ENCODE results near the gene TREH.
"Not testable (repeated sequence)": the region's sequence is repeated elsewhere in the genome, so short reads cannot be mapped to it uniquely, and the experiment has no call there.

GRCh38 chr11:118717221-118717620 lies 37.8 kb upstream of the TREH start:
- not testable (repeated sequence) for TF ChIP-seq EZH2 (IDR thresholded peaks at IDR 0.05; ENCODE audit: insufficient read depth, poor library complexity, severe bottlenecking); EZH2phosphoT487 (IDR thresholded peaks at IDR 0.05; ENCODE audit: insufficient read depth, low read depth)

Data from GM23248 (cell line).